H9 (cell line): ENCODE results near the gene SGIP1. TPM values are rescaled to one million over a fixed set of nuclear protein-coding genes. Genes with fewer than 3 reads are reported as not detected.

ENCODE experiments used
- DNase-seq: peaks from one replicate; pipeline ENCODE4 v3.0.0-alpha.2; 2017
- H2AFZ ChIP-seq: one replicate; pipeline ENCODE4 v1.6.1; 2013; ENCODE audit warnings: mild to moderate bottlenecking, low read length, control low read depth, moderate library complexity
- H2AK5ac ChIP-seq: 2 replicates; pipeline ENCODE4 v1.6.1; 2013; ENCODE audit warnings: low read length, control low read depth, mixed read lengths; ENCODE audit not compliant: insufficient read length
- H2BK120ac ChIP-seq: one replicate; pipeline ENCODE4 v1.6.1; 2013; ENCODE audit warnings: low read depth, mild to moderate bottlenecking, low read length, control low read depth, inconsistent platforms; ENCODE audit not compliant: poor library complexity, severe bottlenecking
- H2BK12ac ChIP-seq: 2 replicates; pipeline ENCODE4 v1.6.1; 2013; ENCODE audit warnings: low read length, control low read depth, mixed read lengths, low read depth; ENCODE audit not compliant: insufficient read length
- H2BK15ac ChIP-seq: 2 replicates; pipeline ENCODE4 v1.6.1; 2013; ENCODE audit warnings: low read depth, low read length, control low read depth
- H2BK20ac ChIP-seq: one replicate; pipeline ENCODE4 v1.6.1; 2013; ENCODE audit warnings: low read depth, mild to moderate bottlenecking, low read length, control low read depth, inconsistent platforms; ENCODE audit not compliant: poor library complexity, severe bottlenecking
- H2BK5ac ChIP-seq: 2 replicates; pipeline ENCODE4 v1.6.1; 2013; ENCODE audit warnings: low read length, control low read depth, mixed read lengths; ENCODE audit not compliant: insufficient read length
- H3K14ac ChIP-seq: 2 replicates; pipeline ENCODE4 v1.6.1; 2013; ENCODE audit warnings: low read length, control low read depth; ENCODE audit not compliant: insufficient read depth
- H3K18ac ChIP-seq: 2 replicates; pipeline ENCODE4 v1.6.1; 2013; ENCODE audit warnings: low read depth, mild to moderate bottlenecking, mixed read lengths, low read length, control low read depth; ENCODE audit not compliant: insufficient read length
- H3K23ac ChIP-seq: 2 replicates; pipeline ENCODE4 v1.6.1; 2013; ENCODE audit warnings: low read length, control low read depth, mixed read lengths, low read depth; ENCODE audit not compliant: insufficient read length
- H3K23me2 ChIP-seq: 2 replicates; pipeline ENCODE4 v1.6.1; 2013; ENCODE audit warnings: low read depth, mild to moderate bottlenecking, mixed read lengths, low read length, control low read depth; ENCODE audit not compliant: insufficient read length, poor library complexity, severe bottlenecking
- H3K27ac ChIP-seq: 2 replicates; pipeline ENCODE4 v1.5.1; 2013; ENCODE audit warnings: low read length, control low read depth, mixed read lengths, low read depth; ENCODE audit not compliant: insufficient read length
- H3K27me3 ChIP-seq: 2 replicates; pipeline ENCODE4 v1.6.1; 2013; ENCODE audit warnings: low read length, control low read depth, inconsistent platforms; ENCODE audit not compliant: insufficient read depth
- H3K4ac ChIP-seq: 2 replicates; pipeline ENCODE4 v1.6.1; 2013; ENCODE audit warnings: low read depth, mild to moderate bottlenecking, control low read depth, inconsistent platforms, low read length, moderate library complexity
- H3K4me1 ChIP-seq: 2 replicates; pipeline ENCODE4 v1.6.1; 2013; ENCODE audit warnings: low read length, control low read depth, inconsistent platforms; ENCODE audit not compliant: insufficient read depth
- H3K4me2 ChIP-seq: 2 replicates; pipeline ENCODE4 v1.6.1; 2013; ENCODE audit warnings: low read length, control low read depth, mixed read lengths; ENCODE audit not compliant: insufficient read length, insufficient read depth
- H3K56ac ChIP-seq: 2 replicates; pipeline ENCODE4 v1.6.1; 2013; ENCODE audit warnings: low read depth, mild to moderate bottlenecking, mixed read lengths, low read length, control low read depth; ENCODE audit not compliant: insufficient read length
- H3K79me1 ChIP-seq: 2 replicates; pipeline ENCODE4 v1.6.1; 2013; ENCODE audit warnings: low read depth, mild to moderate bottlenecking, moderate library complexity, low read length, control low read depth, inconsistent platforms; ENCODE audit not compliant: insufficient read depth, poor library complexity, severe bottlenecking
- H3K79me2 ChIP-seq: 2 replicates; pipeline ENCODE4 v1.6.1; 2013; ENCODE audit warnings: low read length, control low read depth, inconsistent platforms; ENCODE audit not compliant: insufficient read depth
- H3K9ac ChIP-seq: 2 replicates; pipeline ENCODE4 v1.6.1; 2013; ENCODE audit warnings: low read length, control low read depth, mixed read lengths; ENCODE audit not compliant: insufficient read length; ENCODE audit errors: extremely low read depth
- H3K9me3 ChIP-seq: one replicate; pipeline ENCODE4 v1.6.1; 2013; ENCODE audit warnings: low read depth, low read length, inconsistent platforms; ENCODE audit not compliant: control insufficient read depth
- H3T11ph ChIP-seq: one replicate; pipeline ENCODE4 v1.6.1; 2013; ENCODE audit warnings: mild to moderate bottlenecking, low read length, control low read depth, inconsistent platforms
- H4K20me1 ChIP-seq: one replicate; pipeline ENCODE4 v1.6.1; 2013; ENCODE audit not compliant: control insufficient read depth, insufficient read length, insufficient read depth
- H4K5ac ChIP-seq: 2 replicates; pipeline ENCODE4 v1.6.1; 2013; ENCODE audit warnings: low read depth, mild to moderate bottlenecking, mixed read lengths, low read length, control low read depth; ENCODE audit not compliant: insufficient read length
- H4K8ac ChIP-seq: replicated peaks from 2 replicates; pipeline ENCODE4 v1.6.1; 2013; ENCODE audit warnings: low read length, control low read depth, mixed read lengths, low read depth; ENCODE audit not compliant: insufficient read length
- H4K91ac ChIP-seq: 2 replicates; pipeline ENCODE4 v1.6.1; 2013; ENCODE audit warnings: low read depth, mild to moderate bottlenecking, moderate library complexity, mixed read lengths, low read length, control low read depth; ENCODE audit not compliant: insufficient read length
- H3K27ac Mint-ChIP-seq, 3 experiments: 2 replicates in 2 of 3; 3 replicates in 1 of 3; pipeline ENCODE4 v1.8.0; 2020 to 2021; ENCODE audit warnings: mixed read lengths in 3 of 3, mild to moderate bottlenecking in 1 of 3, moderate library complexity in 1 of 3
- H3K27me3 Mint-ChIP-seq: 2 replicates; pipeline ENCODE4 v1.8.0; 2021; ENCODE audit warnings: low read depth, mild to moderate bottlenecking, moderate library complexity, mixed read lengths
- H3K36me3 Mint-ChIP-seq, 3 experiments: 2 replicates in 2 of 3; 3 replicates in 1 of 3; pipeline ENCODE4 v1.8.0; 2020 to 2021; ENCODE audit warnings: low read depth in 3 of 3, mixed read lengths in 3 of 3; ENCODE audit not compliant: insufficient read depth in 1 of 3
- H3K4me1 Mint-ChIP-seq, 2 experiments: 2 replicates each; pipeline ENCODE4 v1.8.0; 2020; ENCODE audit warnings: mixed read lengths in 2 of 2
- H3K4me3 Mint-ChIP-seq, 2 experiments: 2 replicates in 1 of 2; 3 replicates in 1 of 2; pipeline ENCODE4 v1.8.0; 2020 to 2021; ENCODE audit warnings: mild to moderate bottlenecking in 2 of 2, mixed read lengths in 2 of 2, moderate library complexity in 1 of 2
- H3K9me3 Mint-ChIP-seq, 2 experiments: 2 replicates in 1 of 2; 3 replicates in 1 of 2; pipeline ENCODE4 v1.8.0; 2020; ENCODE audit warnings: mild to moderate bottlenecking in 2 of 2, mixed read lengths in 2 of 2, moderate library complexity in 1 of 2
- CTCF ChIP-seq: fragments of 200-600 bp; sonication (generic); conservative IDR thresholded peaks from 3 replicates; pipeline ENCODE4 v1.8.0; 2021; ENCODE audit warnings: antibody characterized with exemption, mild to moderate bottlenecking
- WGBS: extraction: QIAGEN DNeasy Blood & Tissue Kit; methylation state at CpG from one replicate; pipeline ENCODE4 v1.1.7; 2013; ENCODE audit warnings: missing lambda C conversion rate, low lambda C conversion rate, mixed read lengths; ENCODE audit not compliant: insufficient read length; ENCODE audit errors: extremely low coverage; 5-methylcytosine and 5-hydroxymethylcytosine counted together
- total RNA-seq: library from RNA; stranded (reverse); gene quantifications from 2 replicates; pipeline ENCODE4 v1.2.1, GENCODE V29; 2021

The SGIP1 gene
- total RNA-seq, 1 experiment from 2014 or later, result 1.5 TPM

DNA sequence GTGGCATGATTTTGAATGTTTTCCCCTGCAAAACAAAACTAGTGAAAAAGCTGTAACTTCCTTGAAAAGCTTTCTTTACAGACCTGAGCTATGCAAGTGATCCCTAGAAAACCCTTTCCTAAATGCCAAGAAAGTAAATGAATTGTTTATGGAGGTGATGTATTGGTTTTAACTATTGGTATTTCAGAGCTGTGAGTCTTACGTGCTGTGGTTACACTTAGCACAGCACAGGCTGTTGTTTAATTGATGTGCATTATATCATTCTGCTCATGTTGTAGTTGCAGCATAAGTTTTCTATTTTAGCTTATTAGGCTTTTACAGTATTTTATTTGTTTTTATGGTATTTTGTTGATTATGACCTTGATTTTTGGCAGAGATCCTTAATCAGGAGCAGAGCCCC, 144.2 kb downstream of the SGIP1 start:
- H3K27me3 ChIP-seq, result no peaks in the 10 kb centered on the region
- no peaks in the 10 kb centered on the region for H3K4me1 ChIP-seq
- H3K23me2 ChIP-seq, result no peaks in the 10 kb centered on the region
- H3T11ph ChIP-seq, result no peak overlapping the region
- H3K79me2 ChIP-seq, result no peaks in the 10 kb centered on the region
- H3K14ac ChIP-seq, result no peak overlapping the region
- no peak overlapping the region for H3K4me2 ChIP-seq
- no peaks in the 10 kb centered on the region for H4K20me1 ChIP-seq
- no peak overlapping the region for H2BK120ac ChIP-seq
- H4K5ac ChIP-seq, result no peak overlapping the region
- Mint-ChIP-seq H3K27me3 (no peaks in the 10 kb centered on the region), H3K27ac (no peak overlapping the region), H3K36me3 (no peaks in the 10 kb centered on the region), H3K9me3 (no peaks in the 10 kb centered on the region), H3K4me1 (no peaks in the 10 kb centered on the region), H3K4me3 (no peak overlapping the region)
- TF ChIP-seq CTCF, result no peak
- H3K27ac ChIP-seq, result no peak overlapping the region
- no peak overlapping the region for H3K9ac ChIP-seq
- no peak overlapping the region for H3K23ac ChIP-seq
- no peak overlapping the region for H3K56ac ChIP-seq
- no peak overlapping the region for H2AK5ac ChIP-seq
- no peak overlapping the region for H3K4ac ChIP-seq
- no peak overlapping the region for H2BK15ac ChIP-seq
- no peak for DNase-seq
- H3K9me3 ChIP-seq, result no peaks in the 10 kb centered on the region
- no peak overlapping the region for H2AFZ ChIP-seq
- no peaks in the 10 kb centered on the region for H3K79me1 ChIP-seq
- no peak overlapping the region for H2BK12ac ChIP-seq
- H2BK5ac ChIP-seq, result no peak overlapping the region
- no peak overlapping the region for H3K18ac ChIP-seq
- H4K8ac ChIP-seq, result no peak overlapping the region
- no CpG with 5 or more reads among the region's 1 CpG for WGBS
- H2BK20ac ChIP-seq, result no peak overlapping the region
- no peak overlapping the region for H4K91ac ChIP-seq
